ENCODE measurements around the gene CEP78.

The CEP78 gene

DNA sequence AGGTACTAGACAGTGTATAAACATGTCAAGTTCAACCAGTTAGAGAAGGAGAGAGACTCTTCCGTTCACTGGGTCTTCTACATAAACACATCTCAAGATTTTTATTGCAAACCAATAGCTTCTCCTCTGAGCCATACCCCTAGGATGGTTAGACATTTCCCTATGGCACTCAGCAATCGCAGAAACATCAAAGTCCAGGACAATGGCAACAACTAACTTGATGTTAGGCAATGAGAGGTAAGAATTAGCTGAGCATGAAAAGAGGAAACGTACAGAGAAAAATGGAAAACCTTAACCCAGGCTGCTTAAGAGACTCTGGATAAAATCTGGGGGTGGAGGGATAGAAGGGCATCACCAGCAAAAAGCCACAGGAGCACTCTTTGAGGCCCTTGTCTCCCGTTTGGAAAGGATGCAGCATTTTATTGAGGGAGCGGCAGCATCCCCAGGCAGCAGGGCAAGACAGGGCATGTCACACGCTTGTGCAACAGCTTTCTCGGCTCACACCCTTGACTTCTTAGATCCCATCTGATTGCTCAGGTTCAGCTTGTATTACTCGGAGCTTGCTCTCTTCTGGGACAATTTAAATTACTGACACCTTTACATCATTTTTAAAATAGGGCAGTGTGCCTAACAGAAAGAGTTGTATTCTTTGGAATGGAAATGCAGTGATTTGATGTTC, 52.5 kb downstream of the CEP78 start:
- no peak overlapping the region for H3K27ac ChIP-seq
- no peak for TF ChIP-seq ZFX (IDR thresholded peaks at IDR 0.05)
- TF ChIP-seq, protein P1, sequence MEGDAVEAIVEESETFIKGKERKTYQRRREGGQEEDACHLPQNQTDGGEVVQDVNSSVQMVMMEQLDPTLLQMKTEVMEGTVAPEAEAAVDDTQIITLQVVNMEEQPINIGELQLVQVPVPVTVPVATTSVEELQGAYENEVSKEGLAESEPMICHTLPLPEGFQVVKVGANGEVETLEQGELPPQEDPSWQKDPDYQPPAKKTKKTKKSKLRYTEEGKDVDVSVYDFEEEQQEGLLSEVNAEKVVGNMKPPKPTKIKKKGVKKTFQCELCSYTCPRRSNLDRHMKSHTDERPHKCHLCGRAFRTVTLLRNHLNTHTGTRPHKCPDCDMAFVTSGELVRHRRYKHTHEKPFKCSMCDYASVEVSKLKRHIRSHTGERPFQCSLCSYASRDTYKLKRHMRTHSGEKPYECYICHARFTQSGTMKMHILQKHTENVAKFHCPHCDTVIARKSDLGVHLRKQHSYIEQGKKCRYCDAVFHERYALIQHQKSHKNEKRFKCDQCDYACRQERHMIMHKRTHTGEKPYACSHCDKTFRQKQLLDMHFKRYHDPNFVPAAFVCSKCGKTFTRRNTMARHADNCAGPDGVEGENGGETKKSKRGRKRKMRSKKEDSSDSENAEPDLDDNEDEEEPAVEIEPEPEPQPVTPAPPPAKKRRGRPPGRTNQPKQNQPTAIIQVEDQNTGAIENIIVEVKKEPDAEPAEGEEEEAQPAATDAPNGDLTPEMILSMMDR (conservative IDR thresholded peaks at IDR 0.05): no peak

DNA sequence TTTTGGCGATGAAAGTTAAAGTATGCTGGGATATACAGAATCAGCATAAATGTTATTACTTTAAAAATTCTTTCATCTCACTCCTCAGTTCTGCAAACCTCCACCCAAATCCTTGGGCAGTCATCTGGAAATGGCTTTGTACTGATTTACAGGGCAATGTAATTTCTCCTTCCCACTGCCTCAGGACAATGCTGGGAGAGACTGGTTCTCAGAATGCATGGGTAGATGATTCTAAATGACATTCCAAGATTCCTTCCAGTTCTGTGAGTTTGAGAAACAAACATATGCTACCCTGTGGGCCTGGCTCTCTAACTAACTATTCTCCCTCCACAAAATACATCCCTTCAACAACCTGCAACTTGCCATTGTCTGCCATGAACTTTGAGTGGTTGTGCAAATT, 53.6 kb downstream of the CEP78 start:
- H3K27ac ChIP-seq: no peak overlapping the region
- TF ChIP-seq, protein P1 (conservative IDR thresholded peaks at IDR 0.05): no peak
- TF ChIP-seq ZFX (IDR thresholded peaks at IDR 0.05): no peak

DNA sequence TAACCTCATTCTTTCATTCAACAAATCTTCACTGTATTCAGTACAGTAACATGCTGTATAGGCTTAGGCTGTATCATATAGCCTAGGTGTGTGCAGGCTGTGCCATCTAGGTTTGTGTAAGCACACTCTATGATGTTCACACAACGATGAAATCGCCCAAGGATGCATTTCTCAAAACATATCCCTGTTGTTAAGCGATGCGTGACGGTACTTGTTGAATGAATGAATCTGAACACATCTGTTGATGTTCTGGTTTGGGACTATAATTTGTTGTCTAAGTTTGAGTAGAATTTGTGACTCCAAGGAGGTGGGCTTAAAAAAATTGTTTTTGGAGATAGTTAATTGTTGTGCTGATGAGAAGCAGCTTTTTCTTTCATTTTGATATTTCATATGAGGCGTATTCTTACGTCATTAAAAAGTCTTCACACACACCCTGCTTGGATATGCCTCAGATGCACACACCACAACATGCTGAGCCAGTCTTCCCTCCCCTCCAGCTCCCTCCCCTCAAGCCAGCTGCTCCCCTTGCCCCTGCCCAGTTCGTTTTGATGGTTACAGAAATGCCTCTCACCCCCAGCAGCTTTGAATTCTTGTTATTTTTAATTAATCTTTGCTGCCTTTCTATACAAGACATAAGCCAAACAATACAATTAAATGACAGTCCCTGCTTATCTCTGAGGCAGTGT, 55.5 kb downstream of the CEP78 start:
- H3K27ac ChIP-seq: no peak overlapping the region
- TF ChIP-seq ZFX (IDR thresholded peaks at IDR 0.05): no peak
- TF ChIP-seq, protein P1 (conservative IDR thresholded peaks at IDR 0.05): no peak

DNA sequence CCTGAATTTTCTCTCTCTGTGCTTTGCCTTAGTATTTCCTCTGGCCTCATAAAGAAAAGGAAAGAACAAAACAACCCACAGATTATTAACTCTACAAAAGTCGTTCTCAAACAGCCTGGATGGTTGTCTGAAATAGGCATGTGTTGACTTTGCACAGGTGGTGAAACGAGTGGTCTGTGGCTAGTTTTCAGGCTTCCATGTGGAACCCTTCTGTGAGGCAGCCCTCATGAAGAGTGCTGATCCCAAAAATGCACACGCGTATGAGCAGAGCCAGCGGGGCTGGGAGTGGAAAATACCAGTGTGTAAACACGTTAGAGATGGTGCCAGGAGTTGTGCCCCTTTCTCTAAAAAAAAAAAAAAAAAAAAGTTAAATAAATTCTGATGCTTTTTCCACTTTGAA, 56.2 kb downstream of the CEP78 start:
- H3K27ac ChIP-seq: no peak overlapping the region
- no peak for TF ChIP-seq ZFX (IDR thresholded peaks at IDR 0.05)
- TF ChIP-seq, protein P1 (conservative IDR thresholded peaks at IDR 0.05): no peak

DNA sequence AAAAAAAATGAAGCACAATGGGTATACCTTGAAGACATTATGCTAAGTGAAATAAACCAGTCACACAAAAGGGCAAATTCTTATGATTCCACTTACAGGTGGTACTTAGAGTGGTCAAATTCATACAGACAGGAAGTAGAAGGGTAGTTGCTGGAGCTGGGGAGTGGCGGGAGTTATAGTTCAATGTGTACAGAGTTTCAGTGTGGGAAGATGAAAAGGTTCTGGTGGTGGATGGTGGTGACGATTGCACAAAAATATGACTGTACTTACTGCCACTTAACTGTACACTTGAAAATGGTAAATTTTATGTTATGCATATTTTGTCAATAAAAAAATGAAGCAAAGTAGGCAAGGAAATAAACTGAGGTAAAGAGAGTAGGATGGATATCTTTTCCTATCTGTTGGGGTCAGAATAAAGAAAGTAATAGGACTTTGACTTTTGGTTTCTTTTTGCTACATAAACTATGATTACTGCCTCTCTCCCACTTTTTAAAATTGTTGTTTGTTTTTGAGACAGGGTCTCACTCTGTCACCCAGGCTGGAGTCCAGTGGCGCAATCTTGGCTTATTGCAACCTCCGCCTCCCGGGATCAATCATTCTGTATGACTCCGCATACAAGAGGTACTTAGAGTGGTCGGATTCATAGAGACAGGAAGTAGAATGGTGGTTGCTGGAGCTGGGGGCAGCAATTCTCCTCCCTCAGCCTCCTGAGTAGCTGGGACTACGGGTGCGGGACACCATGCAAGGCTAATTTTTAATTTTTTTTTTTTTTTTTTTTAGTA, 57.0 kb downstream of the CEP78 start:
- TF ChIP-seq ZFX (IDR thresholded peaks at IDR 0.05): no peak
- TF ChIP-seq, protein P1 (conservative IDR thresholded peaks at IDR 0.05): no peak
- no peak overlapping the region for H3K27ac ChIP-seq

DNA sequence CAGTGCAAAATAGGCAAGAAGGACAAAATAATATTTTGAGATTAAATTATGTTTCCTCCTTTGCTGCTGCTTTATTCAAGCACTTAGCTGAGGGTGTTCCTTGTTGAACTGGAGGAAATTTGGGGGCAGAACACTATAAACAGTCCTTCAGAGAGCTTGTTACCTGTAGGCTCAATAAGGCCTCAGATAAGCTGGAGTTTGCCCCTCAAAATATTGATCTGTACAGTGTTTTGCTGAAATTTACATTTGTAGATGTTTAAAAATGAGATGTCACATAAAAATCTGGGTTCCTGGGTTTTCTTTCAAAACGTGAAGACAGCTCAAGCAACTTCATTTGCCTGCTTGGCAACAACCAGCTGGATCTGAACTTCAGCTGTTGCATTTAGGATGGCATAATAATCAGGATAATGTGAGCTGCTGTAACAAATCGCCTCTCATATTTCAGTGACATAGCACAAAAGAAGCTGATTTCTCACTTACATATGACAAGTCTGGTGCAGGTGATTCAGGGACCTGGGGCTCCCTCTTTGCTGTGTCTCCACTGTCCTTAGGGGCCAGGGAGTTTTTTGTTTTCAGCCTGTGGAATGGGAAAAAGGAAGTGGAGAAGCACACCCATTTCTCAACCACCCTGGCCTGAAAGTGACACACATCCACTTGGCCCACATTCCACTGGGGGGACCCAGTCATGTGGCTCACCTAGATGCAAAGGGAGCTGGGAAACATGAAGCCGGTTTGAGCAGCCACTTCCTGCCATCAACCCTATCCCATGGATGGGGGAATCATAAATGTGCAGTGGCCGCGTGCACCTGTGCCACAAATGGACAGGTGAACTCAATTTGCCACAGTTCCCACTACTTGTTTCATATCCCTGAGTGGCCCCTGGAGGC, 58.7 kb downstream of the CEP78 start:
- H3K27ac ChIP-seq: peak overlapping the region; percentile 94
- TF ChIP-seq ZFX (IDR thresholded peaks at IDR 0.05): no peak
- TF ChIP-seq, protein P1 (conservative IDR thresholded peaks at IDR 0.05): no peak

Measured in C4-2B (cell line).